GM19452 (cell line): ENCODE data around the gene CACTIN.
"Not testable (repeated sequence)": the region's sequence is repeated elsewhere in the genome, so short reads cannot be mapped to it uniquely, and the experiment has no call there.

ENCODE experiments used
- ATAC-seq: cut with Tn5 transposase; IDR thresholded peaks from one replicate; pipeline ENCODE4 v1.9.1; 2021; ENCODE audit not compliant: unreplicated experiment

CACTIN gene

DNA sequence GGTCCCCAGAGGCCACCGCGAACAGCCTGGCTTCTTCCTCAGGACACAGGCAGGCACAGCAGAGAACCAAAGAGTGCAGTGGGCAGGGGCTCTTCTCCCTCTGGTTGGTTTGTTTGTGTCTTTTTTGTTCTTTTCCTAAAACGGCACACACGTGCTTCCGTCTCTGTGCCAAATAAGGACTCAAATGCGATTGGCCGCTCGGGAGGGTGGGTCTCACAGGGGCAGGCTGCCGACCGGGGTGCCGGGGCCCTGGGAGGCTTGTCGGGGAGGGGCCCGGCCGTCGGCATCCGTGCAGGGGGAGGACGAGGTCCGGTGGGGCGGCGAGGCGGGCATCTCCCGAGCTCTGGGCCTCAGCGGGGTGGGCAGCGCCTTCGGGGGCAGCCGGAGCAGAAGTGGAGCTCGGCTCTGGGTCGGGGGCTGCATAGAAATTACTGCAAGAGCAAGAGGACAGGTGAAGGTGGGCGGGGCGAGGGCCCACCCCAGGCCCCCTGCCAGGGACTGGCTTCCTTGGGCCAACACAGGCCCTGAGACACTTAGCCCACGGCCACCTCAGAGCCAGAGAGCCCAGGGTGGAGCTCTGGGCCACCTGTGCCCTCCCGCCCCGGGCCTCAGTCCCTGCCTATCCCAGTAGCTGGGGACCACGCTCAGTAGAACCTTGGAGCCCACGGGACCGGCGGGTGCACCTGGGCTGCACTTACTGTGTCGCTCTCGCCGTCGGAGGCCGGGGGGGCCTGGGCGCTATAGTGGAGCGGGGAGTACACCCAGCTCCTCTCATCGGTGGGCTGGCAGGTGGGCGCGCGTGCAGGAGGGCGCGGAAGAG is 6.4 kb upstream of the CACTIN start:
- ATAC-seq, result no peak

DNA sequence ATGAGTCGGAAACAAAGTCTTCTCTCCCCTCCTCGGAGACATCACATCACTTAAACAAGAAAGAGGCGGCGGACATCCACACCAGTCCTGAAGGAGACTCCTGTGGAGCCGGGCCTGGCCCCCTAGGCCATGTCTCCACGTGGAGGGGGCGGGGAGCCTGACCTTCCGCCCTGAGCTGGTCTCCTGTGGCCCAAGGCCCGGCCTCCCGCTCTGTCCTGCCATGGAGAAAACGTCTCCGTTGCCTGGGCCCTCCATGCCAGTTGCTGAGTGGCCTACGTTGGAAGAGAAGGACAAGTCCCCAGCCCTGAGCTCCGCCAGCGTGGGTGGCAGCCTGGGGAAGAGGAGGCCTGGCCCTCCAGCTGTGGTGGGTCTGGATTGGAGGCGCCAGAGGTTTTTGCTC is 5.5 kb upstream of the CACTIN start:
- ATAC-seq, result no peak

DNA sequence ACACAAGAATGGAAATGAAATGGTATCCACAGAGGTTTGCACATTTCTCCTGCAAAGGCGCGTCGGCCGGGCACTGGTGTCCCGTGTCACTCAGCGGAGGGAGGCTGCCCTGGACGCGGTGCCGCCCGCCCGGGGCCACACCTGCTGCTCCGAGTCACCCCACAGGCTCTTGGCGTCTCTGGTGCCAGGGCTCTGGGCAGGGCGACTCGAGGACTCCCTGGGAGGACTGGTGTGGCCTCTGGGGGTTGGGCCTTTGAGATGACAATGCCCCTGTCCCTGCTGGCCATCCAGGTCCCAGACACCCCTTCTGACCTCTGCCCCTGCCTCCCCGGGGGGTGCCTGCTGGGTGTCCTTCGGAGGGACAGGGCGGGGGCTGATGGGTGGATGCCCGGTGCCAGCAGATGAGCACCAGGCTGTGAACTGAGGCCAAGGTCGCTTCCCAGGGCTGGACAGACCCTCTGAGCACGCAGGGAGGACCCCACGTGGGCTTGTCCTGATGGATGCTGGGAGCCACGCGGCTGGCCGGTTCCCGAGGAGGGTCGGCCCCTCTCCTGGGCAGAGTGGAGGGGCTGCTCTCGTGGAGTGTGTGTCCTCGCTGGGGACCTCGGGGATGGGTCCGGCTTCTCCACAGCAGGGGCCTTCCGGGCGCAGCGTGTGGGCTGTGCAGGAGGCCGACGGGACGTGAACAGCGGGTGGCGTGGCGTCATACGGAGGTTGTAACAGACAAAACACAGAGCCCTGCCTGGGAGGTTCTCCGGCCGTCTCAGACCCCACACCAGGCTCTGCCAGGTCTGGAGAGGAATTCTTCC is 4.7 kb upstream of the CACTIN start:
- no peak for ATAC-seq

DNA sequence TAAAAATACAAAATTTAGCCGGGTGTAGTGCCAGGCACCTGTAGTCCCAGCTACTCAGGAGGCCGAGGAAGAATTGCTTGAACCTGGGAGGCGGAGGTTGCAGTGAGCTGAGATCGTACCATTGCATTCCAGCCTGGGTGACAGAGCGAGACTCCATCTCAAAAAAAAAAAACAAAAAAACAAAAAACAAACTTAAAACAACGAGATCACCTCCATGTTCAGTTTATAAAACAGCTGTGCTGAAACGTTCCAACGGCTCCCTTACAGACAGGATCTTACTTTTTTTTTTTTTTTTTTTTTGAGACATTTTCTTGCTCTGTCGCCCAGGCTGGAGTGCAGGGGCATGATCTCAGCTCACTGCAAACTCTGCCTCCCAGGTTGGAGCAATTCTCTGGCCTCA is 2.2 kb upstream of the CACTIN start:
- not testable (repeated sequence) for ATAC-seq

DNA sequence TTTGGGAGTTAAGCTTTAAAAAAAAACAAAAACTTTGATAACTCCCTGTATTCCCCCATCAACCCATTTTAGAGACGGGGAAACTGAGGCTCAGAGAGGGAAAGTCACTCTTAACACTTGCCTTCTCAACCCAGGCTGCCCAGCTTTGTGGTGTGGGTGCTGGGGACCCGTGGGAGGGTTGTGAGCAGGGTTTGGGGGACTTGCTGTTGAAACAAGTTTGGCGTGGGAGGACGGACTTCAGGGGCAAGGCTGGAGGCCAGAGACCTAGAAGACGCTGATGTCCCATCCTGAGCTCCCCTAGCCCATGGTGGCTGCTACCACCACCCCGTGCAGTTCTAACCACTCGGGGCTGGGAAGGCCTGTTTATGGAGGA is 747 bp upstream of the CACTIN start:
- no peak for ATAC-seq

DNA sequence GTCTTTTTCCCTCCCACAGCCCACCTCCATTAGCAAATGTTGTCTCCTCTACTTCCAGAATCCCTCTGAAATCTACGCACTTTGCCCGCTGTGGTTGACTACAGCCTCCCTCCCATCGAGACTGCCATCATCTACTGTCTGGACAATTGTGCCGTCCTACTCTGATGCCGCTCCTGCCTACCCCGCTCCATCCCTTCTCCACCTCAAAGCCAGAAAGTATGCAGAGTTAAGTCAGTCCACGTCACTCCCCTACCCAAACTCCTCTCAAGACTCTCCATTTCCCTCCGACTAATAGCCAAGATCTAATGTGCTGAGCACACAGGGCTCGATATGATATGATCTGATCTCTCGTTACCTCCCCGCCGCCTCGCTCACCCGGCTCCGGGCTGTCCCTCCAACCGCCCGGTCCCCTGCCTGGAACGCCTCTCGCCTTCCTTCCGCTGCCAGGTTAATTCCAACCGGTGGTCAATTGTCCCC is 556 bp downstream of the CACTIN start:
- ATAC-seq, result no peak

DNA sequence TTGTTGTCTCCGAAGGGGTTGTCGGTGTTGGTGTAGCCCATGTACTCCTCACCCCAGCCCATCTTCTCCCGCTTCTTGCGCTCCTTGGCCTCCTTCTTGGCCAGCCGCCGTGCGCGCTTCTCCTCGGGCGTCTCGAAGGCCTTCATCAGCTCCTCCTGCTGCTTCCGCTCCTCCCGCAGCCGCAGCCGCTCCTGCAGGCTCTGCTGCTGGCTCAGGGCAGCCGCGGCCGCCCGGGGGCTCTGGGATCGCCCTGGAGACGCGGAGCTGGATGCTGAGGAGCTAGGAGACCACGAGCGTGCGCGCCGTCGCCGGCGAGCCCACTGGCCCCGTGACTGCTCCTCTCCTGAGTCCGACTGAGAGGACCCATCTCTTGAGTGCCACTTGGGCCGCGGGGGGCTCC is 2.9 kb downstream of the CACTIN start:
- ATAC-seq, result no peak

DNA sequence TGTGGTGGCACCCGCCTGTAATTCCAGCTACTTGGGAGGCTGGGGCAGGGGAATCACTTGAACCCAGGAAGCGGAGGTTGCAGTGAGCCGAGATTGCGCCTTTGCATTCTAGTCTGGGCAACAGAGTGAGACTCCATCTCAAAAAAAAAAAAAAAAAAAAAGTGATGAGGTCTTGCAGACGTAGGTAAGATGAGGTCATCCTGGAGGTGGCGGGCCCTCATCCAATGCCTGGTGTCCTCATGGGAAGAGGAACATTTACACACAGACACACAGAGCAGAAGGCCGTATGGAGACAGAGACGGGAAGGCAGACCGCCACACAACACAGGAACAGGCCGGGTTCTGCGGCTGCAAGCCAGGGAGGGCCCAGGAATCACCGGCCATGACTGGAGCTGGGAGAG is 4.4 kb downstream of the CACTIN start:
- ATAC-seq, result no peak

DNA sequence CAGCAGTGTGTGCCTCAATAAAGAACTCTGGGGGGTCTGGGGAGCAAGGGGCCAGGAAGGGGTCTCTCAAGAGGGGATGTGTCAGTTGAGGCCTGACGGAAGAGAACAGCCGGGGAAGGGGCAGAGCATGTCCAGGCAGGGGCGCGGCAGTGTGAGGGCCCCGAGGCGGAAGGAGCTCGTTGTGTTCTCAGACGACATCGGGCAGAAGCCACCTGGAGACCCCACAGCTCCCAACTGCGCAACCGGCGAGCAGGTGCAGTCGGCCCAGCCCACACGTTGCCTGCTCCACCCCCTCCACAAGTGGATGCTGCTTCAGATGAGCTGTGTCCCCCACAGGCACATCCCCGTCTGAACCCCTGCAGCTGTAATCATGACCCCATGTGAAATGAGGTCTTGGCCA is 4.9 kb downstream of the CACTIN start:
- ATAC-seq, result no peak

DNA sequence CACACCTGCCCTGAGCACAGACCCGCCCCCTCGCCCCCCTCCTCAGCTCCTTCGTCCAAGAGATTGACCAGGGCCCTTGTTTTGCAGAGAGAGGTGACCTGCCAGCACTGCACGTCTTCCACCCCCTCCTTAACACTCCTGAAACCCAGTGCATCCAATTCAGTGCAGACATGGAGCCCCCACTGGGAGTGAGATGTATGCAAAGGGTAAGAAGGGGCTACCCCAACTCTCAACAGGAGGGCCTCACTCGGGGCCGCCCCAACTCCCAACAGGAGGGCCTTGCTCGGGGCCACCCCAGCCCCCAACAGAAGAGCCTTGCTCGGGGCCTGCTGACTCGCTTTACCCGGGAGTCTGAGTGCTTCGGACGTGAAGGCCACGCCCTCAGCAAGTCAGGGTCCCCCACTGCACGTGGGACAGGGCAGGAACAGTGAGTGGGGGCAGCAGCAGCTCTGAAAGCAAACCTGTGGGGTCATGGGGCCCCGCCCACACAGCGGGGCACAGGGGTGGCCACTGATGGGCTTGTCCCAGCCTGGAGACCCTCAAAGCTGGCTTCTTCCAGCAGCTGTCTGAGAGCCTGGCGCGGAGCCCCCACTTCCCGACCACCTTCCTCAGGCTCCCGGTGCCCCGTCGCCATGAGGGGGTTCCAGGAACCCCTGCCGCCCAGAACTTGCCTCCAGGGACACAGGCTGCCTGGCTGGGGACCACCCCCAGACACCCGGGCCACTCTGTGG is 5.6 kb downstream of the CACTIN start:
- ATAC-seq, result no peak

DNA sequence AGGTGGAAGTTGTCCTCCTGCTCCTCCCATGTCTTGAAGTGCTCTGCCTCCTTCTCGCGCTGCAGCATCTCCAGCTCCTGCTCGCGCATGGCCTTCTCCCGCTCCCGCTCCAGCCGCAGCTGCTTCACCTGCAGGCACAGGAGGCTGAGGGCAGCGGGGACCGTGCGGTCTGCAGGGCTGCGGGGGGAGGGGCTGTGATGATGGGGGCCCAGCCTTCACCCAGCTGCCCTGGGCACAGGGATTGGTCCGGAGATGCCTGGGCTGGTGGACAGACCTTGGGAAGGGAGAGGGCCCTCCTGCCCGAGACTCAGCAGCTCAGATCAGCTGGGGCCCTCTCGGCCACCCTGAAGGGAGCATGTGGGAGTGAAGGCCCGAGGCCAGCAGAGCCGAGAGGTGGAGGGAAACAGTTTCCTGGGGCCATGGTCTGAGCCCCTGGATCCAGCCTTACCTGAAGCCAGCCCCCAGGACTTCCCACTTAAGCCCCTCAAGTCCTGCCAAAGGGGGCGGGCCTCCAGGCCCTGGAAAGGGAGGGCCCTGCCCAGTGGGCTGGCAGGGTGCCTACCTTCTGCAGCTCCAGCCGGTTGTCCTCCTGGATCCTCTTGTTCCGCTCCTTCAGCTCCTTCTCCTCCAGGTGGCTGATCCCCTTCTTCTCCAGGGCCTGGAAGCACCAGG is 6.3 kb downstream of the CACTIN start:
- no peak for ATAC-seq

DNA sequence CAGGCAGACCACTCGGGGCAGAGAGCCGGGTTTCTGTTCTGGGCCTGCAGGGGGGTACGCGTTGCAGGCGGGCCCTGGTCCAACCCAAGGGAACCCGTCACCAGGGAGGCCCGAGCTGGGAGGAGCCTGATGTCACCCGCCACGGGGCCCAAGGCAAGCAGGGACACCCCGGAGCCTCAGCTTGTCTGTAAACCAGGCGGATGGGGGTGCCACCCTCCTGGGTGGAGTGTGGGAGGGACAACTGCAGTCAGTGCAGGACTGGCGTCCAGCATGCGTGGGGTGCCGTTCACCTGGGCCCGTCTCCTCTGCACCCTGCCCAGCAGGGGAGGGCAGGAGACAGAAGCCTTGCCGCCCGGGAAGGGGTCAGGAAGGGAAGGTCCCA is 7.0 kb downstream of the CACTIN start:
- ATAC-seq, result no peak

DNA sequence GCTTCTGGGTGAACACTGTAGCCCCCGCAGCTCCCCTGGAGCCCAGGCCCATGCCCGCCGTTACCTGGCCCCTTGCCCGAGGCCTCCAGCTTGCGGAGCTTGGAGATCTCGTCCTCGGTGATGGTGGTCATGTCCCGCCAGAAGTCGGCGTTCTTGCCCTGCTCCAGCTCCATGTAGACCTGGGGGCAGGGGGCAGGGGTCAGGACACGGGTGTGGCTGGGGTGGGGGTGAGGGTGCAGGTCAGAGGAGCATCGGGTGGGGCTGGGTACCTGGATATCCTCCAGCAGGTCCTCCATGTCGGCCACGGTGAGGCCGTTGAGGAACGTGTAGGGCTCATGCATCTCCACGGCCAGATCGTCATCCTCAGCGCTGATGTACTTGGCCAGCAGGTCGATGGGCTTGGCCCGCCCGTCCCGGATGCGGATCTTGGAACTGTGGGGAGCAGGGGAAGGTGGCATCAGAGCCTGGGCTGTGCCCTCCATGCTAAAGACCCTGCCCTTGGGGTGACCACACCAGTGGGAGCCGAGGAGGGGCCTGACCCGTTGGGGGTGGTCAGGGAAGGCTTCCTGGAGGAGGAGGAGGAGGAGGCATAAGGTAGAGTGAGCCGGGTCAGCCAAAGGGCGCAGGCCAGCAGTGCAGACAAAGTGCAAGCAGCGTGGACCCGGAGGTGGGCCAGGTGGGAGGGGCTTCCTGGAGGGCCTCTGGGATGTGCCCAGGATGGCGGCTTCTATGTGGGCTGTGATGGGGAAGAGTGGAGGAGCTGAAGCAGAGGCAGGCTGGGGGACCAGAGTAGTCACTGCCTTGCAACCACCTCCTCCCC is 7.6 kb downstream of the CACTIN start:
- no peak for ATAC-seq

DNA sequence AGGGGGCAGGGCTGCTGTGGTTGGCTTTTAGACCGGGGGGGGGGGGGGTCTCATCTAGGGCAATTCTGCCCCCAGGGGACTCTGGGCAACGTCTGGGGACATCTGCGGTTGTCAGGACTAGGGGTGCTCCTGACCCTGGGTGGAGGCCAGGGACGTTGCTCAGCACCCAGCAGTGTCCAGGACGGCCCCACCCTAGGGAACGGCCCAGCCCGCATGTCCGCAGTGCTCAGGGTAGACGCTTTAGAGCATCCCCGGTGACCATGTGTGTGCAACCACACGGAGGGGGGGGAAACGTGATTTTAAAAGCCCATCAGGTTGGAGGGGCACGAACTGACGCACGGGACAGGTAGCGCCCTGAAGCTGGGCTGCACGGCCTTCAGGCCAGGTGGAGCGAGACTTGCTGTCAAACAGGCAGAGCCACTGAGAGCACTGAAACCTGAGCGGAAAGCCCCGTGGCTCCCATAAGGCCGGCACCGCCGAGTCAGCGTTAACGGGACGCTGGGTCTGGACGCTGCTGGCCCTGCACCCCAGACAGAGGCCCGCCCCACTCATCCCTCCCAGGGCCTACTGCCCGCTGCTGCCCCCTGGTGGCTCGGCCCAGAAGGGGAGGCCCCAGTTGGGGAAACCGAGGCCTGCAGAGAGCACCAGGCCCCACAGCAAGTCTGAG is 8.3 kb downstream of the CACTIN start:
- ATAC-seq, result no peak

DNA sequence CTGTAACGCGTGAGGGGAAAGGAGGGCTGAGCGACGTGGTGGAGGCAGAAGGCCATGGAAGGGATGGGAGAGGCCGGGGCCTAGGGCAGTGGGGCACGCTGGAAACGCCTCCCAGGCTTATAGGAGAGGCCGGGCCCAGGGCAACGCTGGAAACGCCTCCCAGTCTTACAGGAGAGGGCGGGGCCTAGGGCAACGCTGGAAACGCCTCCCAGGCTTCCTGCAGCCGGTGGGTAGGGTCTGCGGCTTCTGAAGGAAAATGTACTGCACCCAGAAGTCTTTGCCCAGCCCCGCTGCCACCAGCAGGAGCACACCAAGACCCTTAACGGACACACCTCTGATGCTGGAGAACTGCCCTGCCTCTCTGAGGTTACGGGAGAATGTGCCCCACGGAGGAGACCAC is 9.1 kb downstream of the CACTIN start:
- ATAC-seq, result no peak

DNA sequence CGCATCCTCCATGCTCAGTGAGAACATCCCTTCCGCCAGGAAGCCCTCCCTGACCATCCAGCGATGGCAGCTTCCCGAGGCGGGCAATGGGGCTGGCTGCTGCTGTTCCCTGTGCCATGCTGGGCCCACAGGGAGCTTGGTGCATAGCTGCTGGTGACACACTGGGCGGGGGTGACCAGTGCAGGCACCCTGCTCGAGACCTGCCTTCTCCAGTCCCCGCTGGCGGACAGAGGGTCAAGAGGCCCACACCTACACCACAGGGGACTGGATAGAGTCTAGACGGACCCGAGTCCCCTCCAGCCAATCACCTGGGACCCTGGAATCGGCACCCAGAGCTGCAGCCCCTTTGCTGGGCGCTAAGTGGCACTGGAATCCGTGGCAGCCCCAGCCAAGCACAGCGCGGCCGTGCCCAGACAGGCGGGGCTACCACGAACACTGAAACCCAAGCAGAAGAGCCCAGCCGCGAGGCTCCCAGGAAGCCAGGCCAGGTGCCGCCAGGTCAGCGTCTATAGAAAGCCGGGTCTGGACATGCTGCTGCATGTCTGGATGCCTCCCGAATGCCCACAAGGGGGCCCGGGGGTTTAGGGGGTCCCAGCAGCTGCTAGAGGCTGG is 11.0 kb downstream of the CACTIN start:
- ATAC-seq, result no peak

DNA sequence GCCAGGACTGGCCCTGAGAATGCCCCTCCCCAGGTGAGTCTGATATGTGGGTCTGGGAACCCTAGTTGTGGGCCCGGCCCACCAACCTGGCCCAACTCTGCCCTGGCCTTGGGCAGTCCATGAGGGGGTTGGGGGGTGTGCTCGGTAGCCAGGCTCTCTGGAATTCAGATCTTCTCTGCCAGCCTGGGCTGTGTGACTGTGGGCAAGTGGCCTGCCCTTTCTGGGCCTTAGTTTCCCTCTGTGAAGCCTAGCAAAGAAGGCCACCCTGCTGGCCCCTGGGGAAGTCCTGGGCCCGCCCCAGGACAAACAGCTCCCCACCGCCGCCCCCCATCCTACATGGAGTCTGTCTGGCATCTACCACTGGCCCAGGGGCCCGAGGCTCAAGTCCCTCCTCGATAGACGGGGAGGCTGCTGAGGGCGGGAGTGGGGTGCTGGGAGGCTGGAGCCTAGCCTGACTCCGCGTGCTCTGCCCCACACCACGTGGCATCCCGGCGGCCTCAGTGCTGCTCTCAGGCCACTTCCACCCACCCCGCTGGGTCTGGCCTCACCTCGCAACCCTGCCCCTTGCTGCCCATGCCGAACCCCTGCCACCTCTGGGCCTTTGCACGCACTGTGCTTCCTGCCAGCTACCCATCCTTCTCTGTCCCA is 11.6 kb downstream of the CACTIN start:
- no peak for ATAC-seq

DNA sequence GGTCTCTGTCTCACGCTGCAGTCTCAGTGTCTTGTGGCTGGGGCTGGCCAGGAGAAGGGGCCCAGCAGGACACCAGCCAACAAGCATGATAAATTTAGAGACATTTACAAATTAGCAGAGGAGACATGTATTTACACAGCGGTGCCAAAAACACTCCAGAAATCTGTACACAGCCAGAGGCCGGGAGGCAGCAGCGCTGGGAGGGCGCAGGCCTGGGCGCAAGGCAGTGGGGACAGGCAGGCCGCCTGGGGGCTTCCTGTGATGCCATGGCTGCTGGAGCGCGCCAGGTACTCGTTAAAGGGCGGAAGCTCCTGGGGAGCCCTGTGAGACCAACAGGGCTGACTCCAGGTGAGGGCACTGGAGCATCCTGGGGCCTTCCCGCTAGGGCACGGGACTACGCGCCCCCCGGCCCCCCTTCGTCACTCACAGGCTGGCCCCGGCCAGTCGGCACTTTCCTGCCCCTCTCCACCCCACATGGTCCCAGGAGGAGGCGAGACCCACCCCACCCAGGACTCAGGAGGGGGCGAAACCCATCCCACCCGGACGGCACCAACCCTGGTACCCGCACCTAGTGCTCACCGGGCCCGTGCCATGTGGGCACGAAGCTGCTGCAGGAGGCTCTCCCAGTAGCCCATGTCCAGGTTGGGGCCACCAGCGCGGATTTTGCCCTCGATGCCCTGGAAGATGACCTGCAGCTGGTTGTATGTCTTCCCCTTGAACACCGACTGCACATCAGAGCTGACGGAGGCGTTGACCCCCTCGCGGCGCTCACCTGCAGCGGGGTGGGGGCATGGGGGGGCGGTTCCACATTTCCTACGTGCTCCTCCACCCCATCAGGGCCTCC is 12.6 kb downstream of the CACTIN start:
- ATAC-seq, result no peak
